HG03439 (cell line): ENCODE data around the gene GAP43.
"Not testable (repeated sequence)": the region's sequence is repeated elsewhere in the genome, so short reads cannot be mapped to it uniquely, and the experiment has no call there.

Experiments
- ATAC-seq: cut with Tn5 transposase; IDR thresholded peaks from one replicate; pipeline ENCODE4 v1.9.1; 2021; ENCODE audit warnings: mild to moderate bottlenecking, moderate library complexity; ENCODE audit not compliant: unreplicated experiment

Gene GAP43

DNA sequence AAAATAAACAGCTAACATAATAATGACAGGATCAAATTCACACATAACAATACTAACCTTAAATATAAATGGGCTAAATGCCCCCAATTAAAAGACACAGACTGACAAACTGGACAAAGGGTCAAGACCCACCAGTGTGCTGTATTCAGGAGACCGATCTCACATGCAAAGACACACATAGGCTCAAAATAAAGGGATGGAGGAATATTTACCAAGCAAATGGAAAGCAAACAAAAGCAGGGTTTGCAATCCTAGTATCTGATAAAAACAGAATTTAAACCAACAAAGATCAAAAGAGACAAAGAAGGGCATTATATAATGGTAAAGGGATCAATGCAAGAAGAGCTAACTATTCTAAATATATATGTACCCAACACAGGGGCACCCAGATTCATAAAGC lies 129.7 kb downstream of the GAP43 start:
- not testable (repeated sequence) for ATAC-seq

DNA sequence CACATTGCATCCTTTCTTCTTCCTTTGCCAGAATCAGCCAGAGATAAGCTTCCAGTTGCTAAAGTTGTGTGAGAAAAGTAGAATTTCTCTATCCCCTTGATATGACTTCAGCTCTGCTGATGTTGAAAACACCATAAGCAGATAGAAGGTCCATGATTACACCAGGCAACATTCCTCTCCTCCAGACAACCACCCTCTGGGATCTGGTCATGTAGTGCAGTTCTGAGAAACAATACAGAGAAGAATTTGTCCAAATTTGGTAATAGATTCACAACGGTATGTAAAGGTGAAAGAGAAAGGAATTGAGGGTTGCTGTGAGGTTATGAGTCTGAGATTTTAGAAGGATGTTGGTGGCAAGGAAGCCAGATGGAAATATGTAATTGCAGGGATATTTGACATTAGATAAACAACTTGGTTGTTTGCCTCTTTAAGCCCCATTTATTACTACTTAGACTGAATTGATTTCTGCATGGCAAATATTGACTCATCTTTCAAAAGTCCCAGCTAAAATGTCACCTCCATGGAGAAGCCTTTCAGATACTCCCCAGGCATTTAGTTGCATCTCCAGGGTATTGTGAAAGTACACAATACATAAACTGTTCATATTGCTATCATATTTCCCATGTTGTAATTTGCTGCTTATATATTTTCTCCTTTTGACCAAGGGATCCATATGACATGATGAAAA lies 134.9 kb downstream of the GAP43 start:
- no peak for ATAC-seq

DNA sequence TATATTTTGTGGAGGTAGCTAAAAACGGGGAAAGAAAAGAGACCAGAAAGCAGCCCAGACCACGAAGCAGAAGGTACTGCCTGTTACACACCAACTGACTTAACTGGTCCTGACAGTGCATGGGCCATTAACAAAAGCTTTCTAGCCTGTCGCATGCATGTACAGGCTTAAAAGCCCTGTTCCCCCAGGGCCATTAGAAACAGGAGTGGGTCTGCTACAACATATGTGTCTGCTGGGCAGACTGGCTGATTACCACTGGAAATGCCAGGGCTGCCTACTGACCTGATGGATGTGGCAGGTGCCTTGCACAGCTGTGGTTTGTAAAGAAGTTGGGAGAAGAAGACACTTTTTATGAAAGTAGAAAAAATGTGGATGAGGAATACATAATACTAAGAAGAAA lies 137.4 kb downstream of the GAP43 start:
- no peak for ATAC-seq

DNA sequence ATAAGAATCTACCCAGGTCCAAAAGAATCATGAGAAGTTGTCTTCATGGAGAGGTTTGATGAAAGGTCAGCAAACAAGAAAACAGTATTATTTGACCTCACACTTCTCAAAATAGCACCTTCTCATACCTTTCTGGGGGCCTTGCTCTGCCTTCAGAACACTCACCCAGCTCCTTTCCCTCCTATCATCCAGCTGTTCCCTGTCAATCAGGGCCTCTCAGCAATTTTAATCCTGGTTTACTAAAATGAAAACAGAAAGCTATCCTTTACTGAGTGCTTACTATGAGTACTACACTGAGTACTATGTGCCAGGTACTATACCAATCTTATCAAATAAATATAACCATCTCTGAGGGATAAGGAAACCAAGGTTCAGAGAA lies 138.6 kb downstream of the GAP43 start:
- ATAC-seq = no peak

DNA sequence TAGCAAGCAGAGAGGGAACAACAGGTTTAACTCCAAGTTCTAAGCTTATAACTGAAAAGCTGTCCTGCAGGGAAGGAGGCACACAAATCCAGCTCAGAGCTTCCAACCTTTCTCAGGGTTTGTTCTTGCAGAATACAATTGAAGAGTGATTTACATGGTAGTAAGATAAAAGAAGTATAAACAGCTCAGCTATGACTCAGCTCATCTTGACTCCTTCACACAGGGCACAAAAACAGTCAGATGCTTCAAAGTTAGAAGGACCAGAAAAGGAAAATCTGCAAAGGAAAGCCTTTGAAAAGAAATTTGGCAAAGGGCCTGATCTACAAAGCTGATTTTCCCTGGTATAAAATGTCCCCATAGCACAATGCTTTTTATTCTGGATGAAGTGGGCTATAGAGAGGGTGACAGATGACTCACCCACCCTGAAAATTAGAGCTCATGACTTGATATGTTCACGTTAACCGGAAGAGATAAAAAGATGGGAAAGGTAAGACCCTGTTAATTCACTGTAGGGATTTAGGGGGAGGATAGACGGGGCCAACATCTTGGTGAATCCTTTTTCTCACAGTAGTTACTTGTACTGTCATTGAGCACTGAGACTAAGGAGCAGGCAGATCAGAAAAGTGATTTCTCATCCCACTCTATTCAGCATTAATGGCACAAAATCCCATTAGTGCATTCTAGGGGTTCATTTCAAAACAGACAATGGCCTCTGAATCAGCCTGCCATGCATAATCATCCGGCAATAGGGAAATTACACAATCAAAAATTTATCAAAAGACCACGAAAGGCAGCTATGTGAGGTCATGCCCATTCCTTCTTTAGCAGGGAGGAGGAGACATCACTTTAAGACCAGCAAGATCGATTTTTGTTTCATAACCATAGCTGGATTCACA lies 143.5 kb downstream of the GAP43 start:
- no peak for ATAC-seq

DNA sequence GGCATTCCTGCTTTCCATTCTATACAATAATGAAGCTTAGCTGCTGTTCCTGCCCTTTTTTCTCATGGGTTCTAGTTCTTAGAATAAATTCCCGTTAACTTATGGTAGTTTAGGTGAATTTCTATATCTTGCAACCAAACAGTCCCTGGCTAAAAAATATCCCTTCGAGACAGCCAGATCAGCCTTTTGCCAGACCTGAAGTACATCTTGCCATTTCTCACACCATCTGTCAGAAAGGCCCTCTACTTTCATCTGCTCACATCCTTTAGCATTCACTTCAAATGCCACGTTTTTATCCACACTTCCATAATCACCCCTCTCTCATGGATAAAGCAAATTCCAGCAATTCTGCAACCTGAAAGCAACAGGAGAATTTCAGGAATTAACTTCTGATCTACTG lies 145.4 kb downstream of the GAP43 start:
- ATAC-seq = no peak
